Psoas muscle (tissue), 8 donors: Measurements from ENCODE around the gene COPRS. TPM values are rescaled to one million over a fixed set of nuclear protein-coding genes. Genes with fewer than 3 reads are reported as not detected.

Experiments
- ATAC-seq, 4 donors: fragments of 200-7000 bp; cut with Tn5 transposase; one replicate each; pipeline ENCODE4 v1.9.1; 2020; ENCODE audit warnings: moderate library complexity in 3 of 4, mild to moderate bottlenecking in 2 of 4
- DNase-seq, 2 donors: peaks; one replicate each; pipeline ENCODE4 v3.0.0-alpha.2; 2020
- H3K27ac ChIP-seq: fragments of 200-600 bp; one replicate; pipeline ENCODE4 v1.8.0; 2022
- H3K27me3 ChIP-seq, 3 donors: fragments of 200-600 bp in 1 of 3; one replicate each; pipeline versions ENCODE4 v1.6.1 to v1.8.0; 2013 to 2022; ENCODE audit warnings: low read length in 2 of 3, mild to moderate bottlenecking in 2 of 3, moderate library complexity in 1 of 3; ENCODE audit not compliant: insufficient read depth in 3 of 3
- H3K36me3 ChIP-seq, 2 donors: fragments of 200-600 bp in 1 of 2; one replicate each; pipeline versions ENCODE4 v1.6.1 to v1.8.0; 2013 to 2022; ENCODE audit warnings: low read depth in 1 of 2, mild to moderate bottlenecking in 1 of 2, moderate library complexity in 1 of 2; ENCODE audit not compliant: insufficient read depth in 1 of 2
- H3K4me1 ChIP-seq: fragments of 200-600 bp; one replicate; pipeline ENCODE4 v1.8.0; 2022
- H3K4me3 ChIP-seq: fragments of 200-600 bp; one replicate; pipeline ENCODE4 v1.8.0; 2022; ENCODE audit warnings: mild to moderate bottlenecking
- H3K9me3 ChIP-seq: fragments of 200-600 bp; one replicate; pipeline ENCODE4 v1.8.0; 2022
- CTCF ChIP-seq: fragments of 200-600 bp; IDR thresholded peaks from one replicate; pipeline ENCODE4 v1.8.0; 2022; ENCODE audit warnings: antibody characterized with exemption
- WGBS, 3 donors: extraction: QIAGEN DNeasy Blood & Tissue Kit; methylation state at CpG; one replicate each; pipeline versions ENCODE4 v1.1.6 to v1.1.7; 2013; 5-methylcytosine and 5-hydroxymethylcytosine counted together
- intact Hi-C, 2 donors: fragments of 100-400 bp; cut with DNase I; formaldehyde crosslinking; loops; one replicate each; pipeline versions ENCODE4 v1.11.0 to v1.14.2; 2022
- long read RNA-seq, 2 donors: library from polyadenylated mRNA; unstranded; transcript quantifications; one replicate each; pipeline ENCODE4 v2.0.0, GENCODE V29; 2021
- polyA plus RNA-seq, 3 donors: library from polyadenylated mRNA; stranded (reverse); fragments of 200-250 nt; gene quantifications; one replicate each; pipeline ENCODE4 v1.2.3, GENCODE V29; 2013
- total RNA-seq, 4 donors: library from RNA; stranded (reverse); fragmentation: NEBNext Ultra II Directional in 2 of 4; extraction: Animal tissue kit (Norgen Biotek cat#: 25700) in 2 of 4; gene quantifications; one replicate each; pipeline versions ENCODE4 v1.2.1 to v1.2.4, GENCODE V29; 2021 to 2023
- donor health status: healthy with polysubstance abuse.
- donor health status: DM: no; HTN: no; CAD: no; lungs with moderate emphysema.
- donor health status: Bipolar disorder and iron deficiency.
- donor health status: healthy.
- donor health status: DM: yes; HTN: yes; CAD: no.
- donor health status: DM: no; HTN: no; CAD: no.
- donor health status: DM: no; HTN: no; CAD: no.
- donor health status: DM: yes; HTN: yes; CAD: no.

The COPRS gene
- 10 to 100 TPM; 35.2 to 54.5 (median 39.4) TPM for total RNA-seq
- polyA plus RNA-seq = 100 to 1,000 TPM in 1 of 3 donors, 10 to 100 TPM in 2; 55.5 to 109 (median 75.3) TPM
- long read RNA-seq, donor 1, transcript COPRS-201 (4 exons, 968 nt) = major isoform, 17 of 18 reads
- long read RNA-seq, donor 1, partial matches to known transcripts = 0 of 18 reads
- long read RNA-seq, donor 1, other reads (novel, unspliced or antisense) = 1 of 18 reads
- long read RNA-seq, donor 2, transcript COPRS-201 (4 exons, 968 nt) = major isoform, 29 of 30 reads
- long read RNA-seq, donor 2, partial matches to known transcripts = 0 of 30 reads
- long read RNA-seq, donor 2, other reads (novel, unspliced or antisense) = 1 of 30 reads

GRCh38 chr17:31858642-31859486 is at the start of gene COPRS:
Gene COPRS, minus strand, starts transcription at chr17:31859244. Its CDS starts 45 bp downstream, at chr17:31859199.
- H3K36me3 ChIP-seq = peaks cover 3 to 61% of the 10 kb centered on the region in 2 donors

GRCh38 chr17:31908386-31908785 is 49.3 kb upstream of the COPRS start:
- intact Hi-C loops = no loop called here
- ATAC-seq = no peak
- H3K4me3 ChIP-seq = no peak overlapping the region

More at GRCh38 chr17:31858642-31859486, at the start of gene COPRS:
- H3K4me3 ChIP-seq = peak within 1 kb of the TSS; percentile 70
- H3K4me1 ChIP-seq = peaks cover 10% of the 10 kb centered on the region
- 1% methylated on average over 48 to 100 of the region's 100 CpGs for WGBS, 3 donors
- intact Hi-C loops = loop anchor here in 1 of 2 donors (5.0 kb wide), 1 partner anchor 422 kb away; no protein-coding TSS in a partner anchor
- DNase-seq (peak; percentile 92 to 96), ATAC-seq (peak; percentile 94 to 96 (median 96))
- TF ChIP-seq CTCF = no peak
- H3K27me3 ChIP-seq = no peaks in the 10 kb centered on the region
- peak within 1 kb of the TSS; percentile 80 for H3K27ac ChIP-seq
- H3K9me3 ChIP-seq = no peaks in the 10 kb centered on the region

GRCh38 chr17:31907342-31907962 is 48.4 kb upstream of the COPRS start:
- intact Hi-C loops = no loop called here
- ATAC-seq = no peak
- Histone ChIP-seq H3K9me3 (no peaks in the 10 kb centered on the region), H3K27me3 (peaks cover 0 to 4% (median 0%) of the 10 kb centered on the region in 3 donors), H3K4me3 (no peak overlapping the region), H3K27ac (no peak overlapping the region), H3K36me3 (no peaks in the 10 kb centered on the region), H3K4me1 (no peaks in the 10 kb centered on the region)
- WGBS, 3 donors = 9 to 11% (median 10%) methylated on average over 7 of the region's 7 CpGs
- DNase-seq = peak in 1 of 2 donors; percentile 24
- no peak for TF ChIP-seq CTCF

More at GRCh38 chr17:31908386-31908785, 49.3 kb upstream of the COPRS start:
- Histone ChIP-seq H3K36me3 (no peaks in the 10 kb centered on the region), H3K4me1 (no peaks in the 10 kb centered on the region), H3K27ac (no peak overlapping the region), H3K27me3 (peaks cover 0 to 4% (median 0%) of the 10 kb centered on the region in 3 donors), H3K9me3 (no peaks in the 10 kb centered on the region)
- DNase-seq = no peak
- TF ChIP-seq CTCF = no peak

GRCh38 chr17:31903401-31903800 is 44.4 kb upstream of the COPRS start:
- intact Hi-C loops = no loop called here
- ATAC-seq = no peak
- no peak overlapping the region for H3K27ac ChIP-seq
- no peak overlapping the region for H3K4me3 ChIP-seq
- H3K4me1 ChIP-seq = no peaks in the 10 kb centered on the region
- H3K36me3 ChIP-seq = peaks cover 3 to 13% of the 10 kb centered on the region in 2 donors
- WGBS, 3 donors = 93 to 95% (median 95%) methylated on average over 16 of the region's 16 CpGs
- no peaks in the 10 kb centered on the region for H3K27me3 ChIP-seq
- no peak for DNase-seq
- no peaks in the 10 kb centered on the region for H3K9me3 ChIP-seq
- no peak for TF ChIP-seq CTCF
